IgD-negative memory B cell (primary cell): ENCODE data around the gene ANO2. TPM values are rescaled to one million over a fixed set of nuclear protein-coding genes. Genes with fewer than 3 reads are reported as not detected.

Source experiments
- H3K27ac Mint-ChIP-seq, 3 donors: one replicate each; pipeline ENCODE4 v1.8.0; 2020 to 2022; ENCODE audit warnings: mild to moderate bottlenecking in 3 of 3, mixed read lengths in 3 of 3, moderate library complexity in 1 of 3
- H3K27me3 Mint-ChIP-seq: one replicate; pipeline ENCODE4 v1.8.0; 2021; ENCODE audit warnings: mixed read lengths
- H3K36me3 Mint-ChIP-seq: one replicate; pipeline ENCODE4 v1.8.0; 2020; ENCODE audit warnings: mild to moderate bottlenecking, mixed read lengths
- H3K4me1 Mint-ChIP-seq, 3 donors: one replicate each; pipeline ENCODE4 v1.8.0; 2020 to 2022; ENCODE audit warnings: mixed read lengths in 3 of 3, mild to moderate bottlenecking in 1 of 3
- H3K4me3 Mint-ChIP-seq, 4 donors: one replicate each; pipeline ENCODE4 v1.8.0; 2020 to 2022; ENCODE audit warnings: mild to moderate bottlenecking in 4 of 4, mixed read lengths in 4 of 4, moderate library complexity in 3 of 4
- H3K9me3 Mint-ChIP-seq, 3 donors: one replicate each; pipeline ENCODE4 v1.8.0; 2020 to 2021; ENCODE audit warnings: mixed read lengths in 3 of 3, mild to moderate bottlenecking in 1 of 3
- polyA plus RNA-seq: library from polyadenylated mRNA; unstranded; fragments of 300-500 nt; fragmentation: Illumina TruSeq; gene quantifications from one replicate; pipeline ENCODE4 v1.2.3, GENCODE V29; 2021

Gene ANO2
- not detected for polyA plus RNA-seq

- Mint-ChIP-seq H3K27ac (no peak within 1 kb of the TSS), H3K27me3 (peaks cover 41% of the 10 kb centered on the region), H3K4me1 (peaks cover 0 to 2% (median 0%) of the 10 kb centered on the region in 3 donors), H3K36me3 (peaks cover 2% of the 10 kb centered on the region), H3K4me3 (no peak within 1 kb of the TSS), H3K9me3 (peaks cover 0 to 2% (median 1%) of the 10 kb centered on the region in 3 donors)
These were observed at the start of gene ANO2 for GRCh38 chr12:5945071-5946008. Gene ANO2 (minus strand): TSS chr12:5945259. CDS start chr12:5945217, 42 bp downstream.

GRCh38 chr12:5989621-5990020, 44.6 kb upstream of the ANO2 start:
- Mint-ChIP-seq H3K4me1 (peaks cover 2 to 4% (median 2%) of the 10 kb centered on the region in 3 donors), H3K27ac (no peak overlapping the region), H3K4me3 (no peak overlapping the region), H3K9me3 (no peaks in the 10 kb centered on the region), H3K27me3 (peaks cover 8% of the 10 kb centered on the region), H3K36me3 (no peaks in the 10 kb centered on the region)

GRCh38 chr12:5988659-5989116, 43.6 kb upstream of the ANO2 start:
- Mint-ChIP-seq H3K27ac (no peak overlapping the region), H3K4me1 (peaks cover 2 to 4% (median 2%) of the 10 kb centered on the region in 3 donors)

GRCh38 chr12:5988088-5988487, 43.0 kb upstream of the ANO2 start:
- Mint-ChIP-seq H3K36me3 (no peaks in the 10 kb centered on the region), H3K4me3 (no peak overlapping the region), H3K27me3 (peaks cover 3% of the 10 kb centered on the region), H3K9me3 (no peaks in the 10 kb centered on the region), H3K27ac (no peak overlapping the region), H3K4me1 (peaks cover 2 to 4% (median 2%) of the 10 kb centered on the region in 3 donors)

More at GRCh38 chr12:5988659-5989116, 43.6 kb upstream of the ANO2 start:
- Mint-ChIP-seq H3K4me3 (peak overlapping the region in 1 of 4 donors; percentile 61), H3K36me3 (no peaks in the 10 kb centered on the region), H3K9me3 (no peaks in the 10 kb centered on the region), H3K27me3 (peaks cover 4% of the 10 kb centered on the region)

- Mint-ChIP-seq H3K27me3 (peaks cover 5% of the 10 kb centered on the region), H3K4me1 (peaks cover 2 to 4% (median 2%) of the 10 kb centered on the region in 3 donors), H3K27ac (no peak overlapping the region), H3K4me3 (no peak overlapping the region), H3K36me3 (no peaks in the 10 kb centered on the region), H3K9me3 (no peaks in the 10 kb centered on the region)
These were observed 42.5 kb upstream of the ANO2 start for GRCh38 chr12:5987573-5987972.

GRCh38 chr12:5985471-5985870, 40.4 kb upstream of the ANO2 start:
- no peak overlapping the region for H3K27ac Mint-ChIP-seq
- peaks cover 7% of the 10 kb centered on the region for H3K27me3 Mint-ChIP-seq
- no peak overlapping the region for H3K4me3 Mint-ChIP-seq
- H3K4me1 Mint-ChIP-seq = peaks cover 2 to 4% (median 2%) of the 10 kb centered on the region in 3 donors
- no peaks in the 10 kb centered on the region for H3K36me3 Mint-ChIP-seq
- H3K9me3 Mint-ChIP-seq = no peaks in the 10 kb centered on the region

- H3K4me3 Mint-ChIP-seq = no peak overlapping the region
These were observed 39.8 kb upstream of the ANO2 start for GRCh38 chr12:5984873-5985272.

GRCh38 chr12:5982106-5982505, 37.0 kb upstream of the ANO2 start:
- Mint-ChIP-seq H3K27ac (no peak overlapping the region), H3K27me3 (peaks cover 7% of the 10 kb centered on the region), H3K36me3 (no peaks in the 10 kb centered on the region), H3K4me1 (no peaks in the 10 kb centered on the region), H3K9me3 (no peaks in the 10 kb centered on the region), H3K4me3 (no peak overlapping the region)

More at GRCh38 chr12:5984873-5985272, 39.8 kb upstream of the ANO2 start:
- H3K27me3 Mint-ChIP-seq = peaks cover 7% of the 10 kb centered on the region
- peaks cover 2 to 4% (median 2%) of the 10 kb centered on the region in 3 donors for H3K4me1 Mint-ChIP-seq
- H3K36me3 Mint-ChIP-seq = no peaks in the 10 kb centered on the region
- no peaks in the 10 kb centered on the region for H3K9me3 Mint-ChIP-seq
- H3K27ac Mint-ChIP-seq = no peak overlapping the region

- peaks cover 14% of the 10 kb centered on the region for H3K27me3 Mint-ChIP-seq
- H3K4me1 Mint-ChIP-seq = no peaks in the 10 kb centered on the region
- no peaks in the 10 kb centered on the region for H3K36me3 Mint-ChIP-seq
- H3K4me3 Mint-ChIP-seq = no peak overlapping the region
- no peaks in the 10 kb centered on the region for H3K9me3 Mint-ChIP-seq
- H3K27ac Mint-ChIP-seq = no peak overlapping the region
These were observed 32.5 kb upstream of the ANO2 start for GRCh38 chr12:5977556-5977955.

GRCh38 chr12:5976711-5977110, 31.7 kb upstream of the ANO2 start:
- H3K36me3 Mint-ChIP-seq = no peaks in the 10 kb centered on the region
- H3K27ac Mint-ChIP-seq = no peak overlapping the region
- H3K27me3 Mint-ChIP-seq = peaks cover 14% of the 10 kb centered on the region
- H3K4me1 Mint-ChIP-seq = no peaks in the 10 kb centered on the region
- H3K4me3 Mint-ChIP-seq = peak overlapping the region in 1 of 4 donors; percentile 1
- H3K9me3 Mint-ChIP-seq = no peaks in the 10 kb centered on the region

- no peaks in the 10 kb centered on the region for H3K36me3 Mint-ChIP-seq
- no peaks in the 10 kb centered on the region for H3K9me3 Mint-ChIP-seq
- peak overlapping the region in 1 of 4 donors; percentile 1 for H3K4me3 Mint-ChIP-seq
- H3K27me3 Mint-ChIP-seq = peaks cover 13% of the 10 kb centered on the region
- no peak overlapping the region for H3K27ac Mint-ChIP-seq
- H3K4me1 Mint-ChIP-seq = no peaks in the 10 kb centered on the region
These were observed 31.1 kb upstream of the ANO2 start for GRCh38 chr12:5976196-5976595.

- H3K4me1 Mint-ChIP-seq = no peaks in the 10 kb centered on the region
- no peak overlapping the region for H3K27ac Mint-ChIP-seq
- H3K4me3 Mint-ChIP-seq = no peak overlapping the region
- H3K27me3 Mint-ChIP-seq = peaks cover 24% of the 10 kb centered on the region
- no peaks in the 10 kb centered on the region for H3K36me3 Mint-ChIP-seq
- H3K9me3 Mint-ChIP-seq = no peaks in the 10 kb centered on the region
These were observed 28.5 kb upstream of the ANO2 start for GRCh38 chr12:5973461-5974115.

- Mint-ChIP-seq H3K9me3 (no peaks in the 10 kb centered on the region), H3K4me3 (no peak overlapping the region), H3K27ac (no peak overlapping the region), H3K36me3 (no peaks in the 10 kb centered on the region), H3K27me3 (peaks cover 30% of the 10 kb centered on the region), H3K4me1 (no peaks in the 10 kb centered on the region)
These were observed 27.3 kb upstream of the ANO2 start for GRCh38 chr12:5972387-5972786.

- peaks cover 26% of the 10 kb centered on the region for H3K27me3 Mint-ChIP-seq
- H3K36me3 Mint-ChIP-seq = no peaks in the 10 kb centered on the region
- H3K4me1 Mint-ChIP-seq = no peaks in the 10 kb centered on the region
- H3K9me3 Mint-ChIP-seq = no peaks in the 10 kb centered on the region
- H3K27ac Mint-ChIP-seq = peak overlapping the region in 1 of 3 donors; percentile 8
- no peak overlapping the region for H3K4me3 Mint-ChIP-seq
These were observed 26.3 kb upstream of the ANO2 start for GRCh38 chr12:5971194-5971850.
